ENCODE measurements around the gene IL1A.

The IL1A gene

DNA sequence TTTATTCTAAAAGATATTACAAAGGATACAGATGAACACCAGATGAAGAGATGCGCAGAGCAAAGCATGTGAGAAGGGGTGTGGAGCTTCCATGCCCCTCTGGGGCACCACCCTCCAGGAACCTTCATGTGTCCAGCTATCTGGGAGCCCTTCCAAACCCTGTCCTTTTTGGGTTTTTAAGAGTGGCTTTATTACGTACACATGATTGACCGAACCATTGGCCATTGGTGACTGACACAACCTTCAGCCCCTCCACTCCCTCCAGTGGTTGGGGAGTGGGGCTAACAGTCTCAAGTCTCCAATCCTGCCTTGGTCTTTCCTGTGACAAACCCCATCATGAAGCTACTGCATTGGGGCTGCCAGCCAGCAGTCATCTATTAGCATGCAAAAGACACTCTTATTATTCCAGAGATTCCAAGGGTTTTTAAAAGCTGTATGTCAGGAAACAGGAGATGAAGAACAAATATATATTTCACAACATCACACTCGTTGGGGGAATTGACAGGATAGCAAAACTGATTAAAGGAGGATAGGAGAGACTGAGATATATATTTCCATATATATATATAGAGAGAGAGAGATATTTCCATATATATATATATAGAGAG lies 32.9 kb upstream of the IL1A start:
- no peak for DNase-seq

DNA sequence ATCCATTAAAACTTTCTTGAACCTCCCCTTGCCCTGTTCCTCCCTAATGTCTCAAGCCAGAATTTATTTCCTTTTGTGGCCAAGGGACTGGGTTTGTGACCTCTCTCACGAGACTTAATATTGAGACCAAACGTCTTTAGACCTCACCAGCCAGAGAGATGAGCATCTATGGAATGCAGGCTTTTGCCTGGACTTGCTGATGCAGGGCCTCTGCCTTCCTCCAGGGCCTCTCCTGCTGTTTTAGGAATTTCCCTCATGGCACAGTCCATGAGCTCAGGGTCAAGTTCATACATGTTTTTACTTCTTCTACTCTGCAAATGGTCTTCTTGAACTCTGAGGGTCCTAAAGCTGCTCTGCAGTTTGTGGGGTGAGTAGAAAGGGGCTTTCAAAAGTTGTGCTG lies 30.0 kb upstream of the IL1A start:
- no peak for DNase-seq

- no peak for DNase-seq
Observed at GRCh38 chr2:112813280-112813966, 29.1 kb upstream of the IL1A start.

DNA sequence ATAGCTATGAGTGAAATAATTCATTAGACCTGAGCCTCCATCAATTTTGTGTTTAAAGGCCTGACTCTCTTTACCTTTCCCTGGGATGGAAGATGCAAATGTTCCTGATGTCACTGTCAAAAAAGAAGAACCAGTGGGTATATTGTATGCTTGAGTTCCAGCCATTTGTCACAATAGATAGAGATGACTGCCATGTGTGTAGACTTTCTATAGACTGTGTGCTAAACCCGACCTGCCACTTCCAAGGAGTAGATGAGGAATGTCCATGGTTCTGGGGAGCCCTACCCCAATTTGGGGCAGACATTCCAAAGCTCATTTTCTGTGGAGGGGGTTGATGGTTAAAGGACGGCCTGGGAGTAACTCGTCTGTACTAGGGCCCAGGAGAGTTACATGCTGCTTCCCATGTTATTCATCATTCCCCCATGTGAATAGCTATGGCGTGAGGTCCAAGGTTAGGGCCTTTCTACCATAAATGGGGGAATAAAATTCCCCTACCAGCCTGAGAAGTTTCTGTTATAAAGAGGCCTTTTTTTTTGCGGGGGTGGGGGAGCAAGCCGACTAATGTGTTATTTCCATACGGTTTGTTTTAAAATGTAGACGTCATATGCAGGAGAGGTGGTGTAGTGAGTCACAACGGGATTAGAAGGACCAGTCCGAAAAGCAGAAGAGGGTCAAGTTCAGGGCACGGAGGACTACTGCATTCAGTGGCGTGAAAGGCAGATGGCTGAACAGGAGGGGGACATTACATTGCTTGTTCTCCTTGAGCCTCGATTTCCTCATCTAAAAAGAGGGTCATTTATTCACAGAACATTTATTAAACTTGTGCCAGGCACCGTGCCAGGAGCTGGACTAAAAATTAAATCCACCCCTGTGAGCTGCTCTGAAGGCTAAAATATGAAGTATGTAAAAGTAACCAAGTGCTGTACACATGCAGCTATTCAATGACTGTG lies 28.3 kb upstream of the IL1A start:
- DNase-seq: peak; percentile 83

DNA sequence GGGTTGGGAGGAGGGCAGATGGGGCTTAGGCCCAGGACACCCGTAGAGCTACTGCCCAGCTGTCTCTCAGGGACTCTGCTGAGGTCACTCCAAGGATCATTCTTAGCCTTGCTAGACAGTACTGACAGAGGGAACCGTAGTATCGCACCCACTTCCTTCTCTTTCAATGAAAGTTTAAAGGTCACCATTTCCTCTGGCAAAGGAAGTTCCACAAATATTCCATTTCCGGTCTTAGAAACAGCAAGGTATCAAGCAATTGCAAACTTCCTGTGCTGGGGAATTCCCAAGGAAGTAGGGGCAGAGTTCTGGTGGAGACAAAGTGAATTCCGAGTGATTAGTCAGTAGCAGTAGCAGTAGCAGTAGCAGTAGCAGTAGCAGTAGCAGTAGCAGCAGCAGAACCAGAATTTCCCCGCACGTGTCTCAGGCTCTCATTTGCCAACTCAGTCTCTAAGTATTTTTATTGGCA lies 27.6 kb upstream of the IL1A start:
- peak; percentile 67 for DNase-seq

- DNase-seq: no peak
Observed at GRCh38 chr2:112811276-112811831, 27.1 kb upstream of the IL1A start.

- DNase-seq: no peak
Observed at GRCh38 chr2:112809112-112809511, 24.8 kb upstream of the IL1A start.

- no peak for DNase-seq
Observed at GRCh38 chr2:112807233-112807807, 23.0 kb upstream of the IL1A start.

- no peak for DNase-seq
Observed at GRCh38 chr2:112805542-112805941, 21.2 kb upstream of the IL1A start.

DNA sequence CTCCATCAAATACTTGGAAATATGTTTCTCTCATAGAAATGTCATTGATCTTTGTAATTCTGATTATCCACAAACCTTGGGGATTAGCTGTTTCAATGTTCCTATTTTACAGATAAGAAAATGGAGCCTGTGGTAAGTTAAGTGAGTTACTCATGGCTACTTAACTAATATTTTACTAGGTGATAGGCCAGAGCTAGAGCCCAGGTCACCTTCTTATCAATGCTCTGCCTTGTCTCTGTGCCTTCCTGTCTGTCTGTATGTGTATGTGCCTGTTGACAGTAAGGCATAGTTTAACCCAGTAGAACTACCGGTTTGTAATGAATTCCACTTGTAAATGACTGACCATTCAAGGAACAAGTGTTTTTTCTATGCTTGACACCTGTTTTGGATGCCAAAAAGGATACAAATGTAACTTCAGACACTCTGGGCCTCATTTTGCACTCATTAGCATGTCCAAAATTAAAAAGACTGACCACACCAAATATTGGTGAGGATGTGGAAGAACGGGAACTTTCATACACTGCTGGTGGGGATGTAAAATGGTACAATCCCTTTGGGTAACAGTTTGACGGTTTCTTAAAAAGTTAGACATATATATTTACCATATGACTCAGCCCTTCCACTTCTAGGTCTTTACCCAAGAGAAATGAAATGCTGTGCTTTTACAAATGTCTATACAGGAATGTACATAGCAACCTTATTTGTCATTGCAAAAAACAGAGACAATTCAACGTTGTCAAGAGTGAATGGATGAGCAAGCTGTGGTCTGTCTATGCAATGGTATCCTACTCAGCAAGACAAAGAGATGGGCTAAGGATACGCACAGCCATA lies 19.6 kb upstream of the IL1A start:
- DNase-seq: no peak

GRCh38 chr2:112800881-112801583 lies 16.7 kb upstream of the IL1A start:
- DNase-seq: no peak

DNA sequence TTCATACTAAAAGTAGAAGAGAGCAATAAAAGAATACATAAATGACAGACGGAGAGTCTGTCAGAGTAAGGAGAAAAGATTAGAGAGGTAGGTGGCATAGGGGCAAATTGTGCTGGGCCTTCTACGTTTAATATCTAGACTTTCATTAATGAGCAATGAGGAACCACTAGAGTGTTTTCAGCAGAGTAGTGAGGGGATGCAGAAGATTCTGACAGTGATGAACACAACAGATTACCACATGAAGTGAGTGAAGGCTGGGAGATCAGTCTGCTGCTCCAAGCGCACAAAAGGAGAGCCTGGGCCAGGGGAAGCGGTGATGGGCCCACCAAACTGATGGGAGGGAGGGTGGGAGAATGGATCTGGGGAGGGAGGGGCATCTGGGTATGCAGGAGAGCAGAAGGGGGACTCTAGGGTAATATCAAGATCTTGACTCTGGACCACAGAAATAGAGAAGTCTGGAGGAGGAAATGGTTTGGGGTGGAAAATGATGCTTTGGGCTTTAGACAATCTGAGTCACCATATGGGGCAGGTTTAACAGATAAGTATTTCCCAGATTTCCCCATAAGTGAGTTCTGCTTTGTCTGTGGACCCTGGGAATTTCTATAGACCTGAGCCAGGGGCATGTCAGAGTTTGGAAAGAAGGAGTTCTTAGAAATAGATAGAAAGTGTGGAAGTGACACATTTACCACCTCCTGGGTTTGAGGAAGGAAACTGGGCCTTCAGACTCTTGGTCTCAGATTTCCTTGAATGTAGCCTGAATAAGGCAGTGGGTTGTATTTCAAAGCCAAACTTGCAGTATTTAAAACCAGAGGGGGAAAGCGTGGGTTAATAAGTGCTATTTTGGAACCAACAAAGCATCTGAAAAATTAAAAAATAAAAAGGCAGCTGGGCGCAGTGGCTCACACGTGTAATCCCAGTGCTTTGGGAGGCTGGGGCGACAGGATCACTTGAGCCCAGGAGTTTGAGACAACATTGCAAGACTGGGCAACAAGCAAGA lies 15.0 kb upstream of the IL1A start:
- peak; percentile 80 for DNase-seq

GRCh38 chr2:112796486-112796885 lies 12.2 kb upstream of the IL1A start:
- DNase-seq: no peak

DNA sequence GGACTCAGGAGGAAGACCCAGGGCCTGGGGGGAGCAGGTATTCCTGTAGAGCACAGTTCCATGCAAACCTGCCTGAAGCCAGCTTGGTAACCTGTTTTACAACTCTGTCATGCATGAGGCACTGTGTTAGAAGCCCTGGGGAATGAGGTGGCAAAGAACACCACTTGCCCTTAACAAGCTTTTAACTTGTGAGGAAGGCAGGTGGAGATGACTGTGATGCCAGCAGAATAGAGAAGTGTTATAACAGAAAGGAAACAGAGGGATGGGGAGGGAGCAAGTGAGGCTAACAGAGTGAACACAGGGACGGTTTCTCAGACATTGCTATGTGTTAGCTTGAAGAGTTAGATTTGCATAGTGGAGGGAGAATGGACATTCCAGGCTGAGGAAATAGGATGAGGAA lies 11.5 kb upstream of the IL1A start:
- DNase-seq: peak; percentile 40

DNA sequence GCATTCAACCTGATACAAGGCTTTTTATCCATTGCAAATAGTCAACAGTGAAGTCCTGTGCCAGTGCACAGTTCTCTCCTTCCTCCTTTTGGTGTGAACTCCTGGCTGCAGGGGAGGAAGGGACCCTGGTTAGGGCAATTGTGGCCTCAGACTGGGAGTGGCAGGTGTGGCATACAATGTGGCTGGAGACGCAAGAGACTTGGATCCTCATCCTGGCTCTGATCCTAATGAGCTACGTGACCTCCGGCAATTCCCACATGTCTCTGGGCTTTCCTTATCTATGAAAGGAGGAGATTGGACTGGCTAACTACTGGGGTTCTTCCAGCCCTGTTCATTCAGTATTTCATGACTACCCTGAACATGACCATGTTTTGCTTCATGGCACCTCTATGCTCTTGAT lies 10.5 kb upstream of the IL1A start:
- DNase-seq: no peak

DNA sequence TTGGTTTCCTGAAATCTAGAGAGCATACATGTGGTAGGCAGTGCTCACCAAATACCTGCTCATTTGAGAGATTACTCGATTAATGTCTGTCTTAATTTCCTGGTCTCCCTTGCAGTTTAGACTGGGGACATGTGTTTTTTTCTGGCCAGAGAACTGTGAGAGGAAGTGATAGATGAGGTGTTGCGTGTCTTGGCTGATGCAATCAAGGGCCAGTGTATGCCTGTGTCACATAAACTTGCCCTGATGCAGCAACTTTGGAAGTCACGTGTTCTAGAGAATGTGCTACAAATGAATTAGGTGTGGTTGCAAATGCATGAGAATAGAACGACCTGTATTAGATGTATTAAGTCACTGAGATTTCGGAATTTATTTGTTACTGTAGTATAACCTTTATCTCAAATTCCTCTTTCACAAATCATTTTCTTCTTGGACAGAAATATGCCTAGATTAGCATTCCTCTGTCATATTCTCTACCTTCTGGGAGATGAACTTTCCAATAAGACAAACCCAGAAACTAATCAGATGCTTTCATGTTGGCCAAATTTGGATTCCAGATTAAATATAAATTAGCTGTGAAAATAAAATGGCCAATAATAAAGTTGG lies 9.9 kb upstream of the IL1A start:
- peak; percentile 91 for DNase-seq

DNA sequence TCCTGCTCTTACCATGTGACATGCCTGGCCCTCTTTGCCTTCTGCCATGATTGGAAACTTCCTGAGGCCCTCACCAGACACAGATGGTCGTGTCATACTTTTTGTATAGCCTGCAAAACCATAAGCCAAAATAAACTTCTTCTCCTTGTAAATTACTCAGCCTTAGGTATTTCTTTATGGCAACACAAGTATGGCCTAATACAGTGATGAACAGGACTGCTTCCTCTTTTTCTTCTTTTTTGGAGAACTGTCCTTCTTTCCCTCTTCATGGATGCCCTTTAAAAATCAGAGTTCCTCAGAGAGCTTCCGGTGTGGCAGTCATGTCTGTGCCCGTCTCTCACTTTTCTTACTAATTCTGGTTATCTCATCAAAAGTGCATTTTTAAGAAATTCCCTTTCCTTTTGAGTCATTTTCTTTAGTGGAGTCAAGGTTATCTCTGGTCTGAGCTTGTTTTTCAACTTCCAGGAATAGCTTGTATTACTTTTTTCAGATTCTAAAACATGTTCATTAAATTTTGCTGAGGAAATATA lies 9.2 kb upstream of the IL1A start:
- DNase-seq: peak; percentile 96

DNA sequence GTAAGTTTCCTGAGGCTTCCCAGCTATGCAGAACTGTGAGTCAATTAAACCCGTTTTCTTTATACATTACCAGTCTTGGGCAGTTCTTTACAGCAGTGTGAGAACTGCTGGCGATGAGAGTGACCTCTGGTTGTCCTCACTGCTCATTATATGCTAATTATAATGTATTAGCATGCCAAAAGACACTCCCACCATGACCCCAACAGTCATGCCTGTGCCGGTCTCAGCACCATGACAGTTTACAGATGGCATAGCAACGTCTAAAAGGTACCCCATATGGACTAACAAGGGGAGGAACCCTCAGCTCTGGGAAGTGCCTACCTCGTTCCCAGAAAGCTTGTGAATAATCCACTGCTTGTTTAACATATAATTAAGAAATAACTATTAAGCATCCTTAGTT lies 8.1 kb upstream of the IL1A start:
- DNase-seq: no peak

GRCh38 chr2:112791693-112792230 lies 7.5 kb upstream of the IL1A start:
- DNase-seq: no peak
